Embryonic facial prominence (tissue), 1 donor: ENCODE data around the gene OTUB1.
"Not testable (repeated sequence)": the region's sequence is repeated elsewhere in the genome, so short reads cannot be mapped to it uniquely, and the experiment has no call there.

Source experiments
- DNase-seq: peaks from one replicate; pipeline ENCODE4 v3.0.0-alpha.2; 2016; ENCODE audit errors: extremely low spot score

Gene OTUB1

GRCh38 chr11:64047373-64047772, 61.1 kb downstream of the OTUB1 start:
- DNase-seq: not testable (repeated sequence)
